Posterior cingulate gyrus (tissue), 11 donors: Measurements from ENCODE around the gene DRD2.
A peak's percentile ranks its signal among the peaks of the same experiment; 100 is the strongest.

Experiments
- DNase-seq, 10 donors: peaks; one replicate each; pipeline versions ENCODE4 v3.0.0 to v3.0.0-alpha.2; 2020 to 2021; ENCODE audit warnings: mixed read lengths in 3 of 10
- intact Hi-C: fragments of 100-400 bp; cut with DNase I; formaldehyde crosslinking; loops from one replicate; pipeline ENCODE4 v1.15.1; 2023

DRD2 gene

DNA sequence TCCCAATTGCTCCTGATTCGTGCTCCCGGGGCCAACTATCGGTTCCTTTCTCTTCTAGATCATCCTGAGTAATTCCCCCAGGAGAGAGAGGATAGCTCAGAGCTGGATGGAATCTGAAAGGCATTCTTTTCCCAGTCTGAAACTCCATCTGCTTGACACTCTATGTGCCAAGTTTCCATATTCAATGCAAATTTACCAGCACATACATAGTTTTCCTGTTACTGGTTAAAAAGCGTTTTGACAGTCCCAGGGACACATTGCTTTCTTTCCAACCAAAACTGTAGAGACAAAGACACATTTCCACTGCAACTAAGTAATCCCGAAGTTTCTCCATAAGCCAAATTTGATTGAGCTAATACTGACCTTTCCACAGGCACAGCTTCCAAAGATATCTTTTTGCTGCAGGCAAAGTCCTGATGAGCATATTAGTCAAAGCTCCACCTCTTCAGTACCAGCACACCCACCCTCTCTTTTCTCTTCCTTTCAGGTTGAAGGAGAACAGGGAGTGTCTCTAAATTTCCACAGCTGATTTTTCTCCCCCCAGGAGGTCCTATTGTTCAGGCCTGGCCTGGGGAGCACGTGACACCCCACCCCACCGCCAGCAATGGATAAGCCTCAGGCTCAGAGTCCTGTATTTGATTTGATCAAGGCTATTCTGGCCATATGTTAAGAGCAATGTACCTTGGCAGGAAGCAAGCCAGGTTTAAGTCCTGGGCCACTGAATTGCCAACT is 97.4 kb downstream of the DRD2 start:
- DNase-seq, result no peak
- intact Hi-C loops, result loop anchor here (10.0 kb wide), 1 partner anchor 157 kb away; no protein-coding TSS in a partner anchor

DNA sequence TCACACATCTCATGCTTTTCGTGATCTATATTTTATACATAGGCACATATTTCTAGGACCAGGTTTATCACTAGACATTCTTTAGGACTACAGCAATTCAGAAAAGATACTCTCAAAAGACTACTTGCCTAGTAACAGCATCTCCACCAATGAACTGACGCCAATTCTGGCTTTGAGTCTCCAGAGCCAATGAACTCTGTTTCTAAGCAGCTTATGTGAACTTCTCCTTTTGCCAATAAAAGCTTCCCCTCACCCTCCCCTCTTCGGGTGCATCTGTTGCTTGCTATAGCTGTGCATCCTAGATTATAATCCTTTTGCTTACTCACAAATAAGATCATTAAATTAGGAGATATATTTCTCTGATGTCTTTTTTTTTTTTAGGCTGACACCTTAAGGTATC is 99.0 kb downstream of the DRD2 start:
- intact Hi-C loops, result loop anchor here (10.0 kb wide), 1 partner anchor 159 kb away; no protein-coding TSS in a partner anchor
- no peak for DNase-seq

- intact Hi-C loops, result loop anchor here (10.0 kb wide), 1 partner anchor 159 kb away; no protein-coding TSS in a partner anchor
- no peak for DNase-seq
Observed at GRCh38 chr11:113375402-113375801, 99.8 kb downstream of the DRD2 start.

GRCh38 chr11:113373981-113374560 is 101.1 kb downstream of the DRD2 start:
- DNase-seq, result no peak
- intact Hi-C loops, result loop anchor here (10.0 kb wide), 1 partner anchor 161 kb away; no protein-coding TSS in a partner anchor

DNA sequence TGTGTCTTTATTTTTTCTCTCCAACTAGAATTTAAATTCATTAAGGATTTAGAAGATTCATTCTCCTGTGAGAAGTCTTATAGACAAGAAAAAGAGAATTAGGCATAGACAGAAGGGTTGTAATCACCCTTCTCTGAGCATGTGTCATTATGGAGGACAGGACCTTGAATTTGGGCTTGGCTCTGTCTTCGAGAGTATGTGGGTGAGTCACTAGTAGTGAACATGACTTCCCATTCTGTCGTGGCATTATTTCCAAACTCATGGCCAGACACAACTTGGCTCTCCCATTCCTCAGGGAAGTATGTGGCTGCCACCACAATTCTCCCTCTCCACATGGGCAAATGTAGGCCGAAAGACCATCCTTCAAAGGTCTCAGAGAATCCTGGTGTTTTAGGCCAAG is 101.9 kb downstream of the DRD2 start:
- intact Hi-C loops, result loop anchor here (10.0 kb wide), 1 partner anchor 161 kb away; no protein-coding TSS in a partner anchor

DNA sequence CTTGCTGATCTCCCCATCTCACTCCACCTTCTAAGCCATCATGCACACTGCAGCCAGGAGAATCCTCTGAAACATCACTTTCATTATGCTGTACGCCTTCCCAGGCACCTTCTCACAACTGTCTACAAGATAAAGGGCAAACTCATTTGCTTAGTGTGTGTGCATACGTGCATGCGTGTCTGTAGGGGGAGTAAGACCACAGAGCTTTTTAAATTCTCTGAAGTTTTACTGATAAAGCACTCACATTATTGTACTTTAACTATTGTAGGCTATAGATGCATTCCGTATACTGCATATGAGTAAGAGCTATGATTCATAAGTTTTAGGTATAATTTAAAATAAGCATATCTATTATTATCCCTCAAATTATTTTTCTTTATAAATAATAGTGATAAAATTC is 102.9 kb downstream of the DRD2 start:
- no peak for DNase-seq
- intact Hi-C loops, result loop anchor here (10.0 kb wide), 1 partner anchor 162 kb away; no protein-coding TSS in a partner anchor

More for the DNA sequence above, 101.9 kb downstream of the DRD2 start:
- DNase-seq, result no peak

- DNase-seq, result peak in 5 of 10 donors; percentile 21 to 82 (median 44)
- intact Hi-C loops, result loop anchor here (10.0 kb wide), 1 partner anchor 164 kb away; no protein-coding TSS in a partner anchor
Observed at GRCh38 chr11:113370634-113371033, 104.6 kb downstream of the DRD2 start.

GRCh38 chr11:113369411-113369810 is 105.8 kb downstream of the DRD2 start:
- intact Hi-C loops, result no loop called here
- DNase-seq, result no peak

GRCh38 chr11:113365895-113366294 is 109.3 kb downstream of the DRD2 start:
- no peak for DNase-seq
- intact Hi-C loops, result no loop called here

- DNase-seq, result no peak
- intact Hi-C loops, result no loop called here
Observed at GRCh38 chr11:113363996-113364641, 111.1 kb downstream of the DRD2 start.

DNA sequence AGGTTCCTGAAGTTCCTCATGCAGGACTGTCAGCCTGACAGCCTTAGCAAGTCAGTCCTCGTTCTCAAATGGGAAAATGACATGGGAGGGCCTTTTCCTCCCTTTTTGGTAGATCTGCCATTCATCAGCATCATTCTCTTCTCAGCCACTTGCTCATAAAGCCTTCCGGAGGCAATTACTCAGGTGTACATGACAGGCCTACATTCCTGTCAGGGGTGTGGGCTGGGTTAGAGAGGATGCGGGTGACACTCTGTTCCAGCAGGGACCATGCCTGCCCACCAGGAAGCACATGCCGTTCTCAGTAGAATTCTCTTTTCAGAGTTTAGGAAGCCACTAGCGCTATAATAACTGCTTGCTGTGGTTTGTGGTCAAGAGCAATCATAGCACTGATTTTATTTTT is 111.8 kb downstream of the DRD2 start:
- intact Hi-C loops, result no loop called here
- no peak for DNase-seq
